Panc1 (cell line): ENCODE measurements around the gene RAB11FIP2. TPM values are rescaled to one million over a fixed set of nuclear protein-coding genes. Genes with fewer than 3 reads are reported as not detected.

Experiments
- ATAC-seq: fragments of 200-7000 bp; cut with Tn5 transposase; 2 replicates; pipeline ENCODE4 v1.9.1; 2020; ENCODE audit warnings: mild to moderate bottlenecking, moderate library complexity
- BruUV-seq: library from RNA; stranded (reverse); fragments of 400-500 nt; replicated peaks from 2 replicates; lab custom pipeline; 2021; lab: Mats Ljungman, UMichigan
- CTCF ChIA-PET: fragments of 300-600 bp; sonication (Branson Sonifier 250); formaldehyde crosslinking; loops from one replicate; lab custom pipeline; 2022; ENCODE audit warnings: antibody characterized with exemption; lab: Charles Lee
- POLR2A ChIA-PET: fragments of 300-600 bp; sonication (Branson Sonifier 250); formaldehyde crosslinking; loops from one replicate; lab custom pipeline; 2022; ENCODE audit warnings: antibody characterized with exemption; lab: Charles Lee
- DNase-seq: peaks from one replicate; pipeline ENCODE4 v3.0.0-alpha.2; 2010; ENCODE audit warnings: low read depth, low spot score
- H3K27ac ChIP-seq: 2 replicates; pipeline ENCODE4 v1.5.1; 2011; ENCODE audit warnings: mild to moderate bottlenecking, low read length, inconsistent platforms
- H3K27me3 ChIP-seq: fragments of 200-500 bp; sonication (Bioruptor generic); 2 replicates; pipeline ENCODE4 v1.6.0; 2014; ENCODE audit warnings: low read length, inconsistent platforms; ENCODE audit not compliant: control insufficient read depth, insufficient read depth
- H3K36me3 ChIP-seq: fragments of 200-500 bp; sonication (Bioruptor generic); 2 replicates; pipeline ENCODE4 v1.5.1; 2014; ENCODE audit warnings: inconsistent platforms, mild to moderate bottlenecking, low read length, moderate library complexity; ENCODE audit not compliant: control insufficient read depth, insufficient read depth
- H3K4me1 ChIP-seq: 2 replicates; pipeline ENCODE4 v1.5.1; 2011; ENCODE audit warnings: inconsistent platforms, mild to moderate bottlenecking, low read length, moderate library complexity; ENCODE audit not compliant: control insufficient read depth, insufficient read depth
- H3K4me3 ChIP-seq, 2 experiments: 2 replicates each; pipeline ENCODE4 v1.5.1; 2011 to 2012; ENCODE audit warnings: low read depth in 2 of 2, low read length in 2 of 2, mild to moderate bottlenecking in 2 of 2, inconsistent platforms in 1 of 2, moderate library complexity in 1 of 2
- H3K9me3 ChIP-seq: fragments of 200-500 bp; sonication (Bioruptor generic); 2 replicates; pipeline ENCODE4 v1.5.1; 2014; ENCODE audit warnings: low read depth, mild to moderate bottlenecking, inconsistent platforms, low read length, moderate library complexity; ENCODE audit not compliant: control insufficient read depth, insufficient read depth
- CTCF ChIP-seq: fragments of 450-650 bp; IDR thresholded peaks from 2 replicates; pipeline ENCODE4 v1.5.1; 2017; ENCODE audit warnings: mild to moderate bottlenecking
- POLR2AphosphoS5 ChIP-seq: IDR thresholded peaks from 2 replicates; pipeline ENCODE4 v1.6.1; 2012; ENCODE audit warnings: mild to moderate bottlenecking, low read depth, low read length, moderate library complexity
- REST ChIP-seq, 2 experiments: IDR thresholded peaks; 2 replicates each; pipeline ENCODE4 v1.6.1; 2011 to 2012; ENCODE audit warnings: low read depth in 2 of 2, control low read depth in 1 of 2, low read length in 1 of 2, mild to moderate bottlenecking in 1 of 2, moderate library complexity in 1 of 2; ENCODE audit not compliant: insufficient read depth in 1 of 2
- SIN3A ChIP-seq: IDR thresholded peaks from 2 replicates; pipeline ENCODE4 v1.6.1; 2012; ENCODE audit warnings: low read depth, mild to moderate bottlenecking, low read length, moderate library complexity, borderline replicate concordance; ENCODE audit not compliant: insufficient read depth
- TCF7L2 ChIP-seq: IDR thresholded peaks from 2 replicates; pipeline ENCODE4 v1.6.1; 2011; ENCODE audit warnings: mild to moderate bottlenecking, low read depth, low read length, inconsistent platforms
- in situ Hi-C: cut with HindIII; loops from 2 replicates; pipeline ENCODE4 v1.10.0; 2016; ENCODE audit warnings: low sequenced_read_pairs, low pct_unique_long_range_greater_than_20kb
- intact Hi-C: fragments of 100-400 bp; cut with micrococcal nuclease; formaldehyde crosslinking; loops from one replicate; pipeline ENCODE4 v1.10.0; 2022; ENCODE audit not compliant: unreplicated experiment
- total RNA-seq: library from RNA; stranded (reverse); gene quantifications from one replicate; pipeline ENCODE4 v1.2.1, GENCODE V29; 2021; ENCODE audit not compliant: unreplicated experiment

The RAB11FIP2 gene
- total RNA-seq, 1 experiment from 2014 or later, result 18.1 TPM

GRCh38 chr10:118036281-118036875 is 10.4 kb downstream of the RAB11FIP2 start:
- TF ChIP-seq CTCF, result no peak
- TF ChIP-seq SIN3A, result no peak
- no peak for TF ChIP-seq POLR2AphosphoS5
- no peak for TF ChIP-seq TCF7L2
- TF ChIP-seq REST (IDR thresholded peaks at IDR 0.05; ENCODE audit: insufficient read depth in 1 of 2, low read depth in 2 of 2, low read length in 1 of 2), result no peak
- no TSS peak for BruUV-seq
- H3K36me3 ChIP-seq, result peaks cover 15% of the 10 kb centered on the region
- H3K27ac ChIP-seq, result no peak overlapping the region
- no peak for ATAC-seq
- H3K4me1 ChIP-seq, result no peaks in the 10 kb centered on the region; the same call in 1 of the 2 replicates
- CTCF ChIA-PET, result no interaction called here
- no peak overlapping the region for H3K4me3 ChIP-seq
- no peaks in the 10 kb centered on the region for H3K27me3 ChIP-seq
- in situ Hi-C loops, result no loop called here
- no peak for DNase-seq
- H3K9me3 ChIP-seq, result no peaks in the 10 kb centered on the region
- POLR2A ChIA-PET, result no interaction called here
- intact Hi-C loops, result no loop called here

- Histone ChIP-seq H3K9me3 (no peaks in the 10 kb centered on the region), H3K27me3 (no peaks in the 10 kb centered on the region), H3K27ac (no peak overlapping the region), H3K4me1 (no peaks in the 10 kb centered on the region), H3K4me3 (no peak overlapping the region), H3K36me3 (peaks cover 15% of the 10 kb centered on the region)
- in situ Hi-C loops (no loop called here), intact Hi-C loops (no loop called here)
- no peak for ATAC-seq
- CTCF ChIA-PET, result no interaction called here
- BruUV-seq, result no TSS peak
- TF ChIP-seq POLR2AphosphoS5, result no peak
- TF ChIP-seq CTCF, result no peak
- TF ChIP-seq TCF7L2, result no peak
- no peak for TF ChIP-seq SIN3A
- TF ChIP-seq REST (IDR thresholded peaks at IDR 0.05; ENCODE audit: insufficient read depth in 1 of 2, low read depth in 2 of 2, low read length in 1 of 2), result no peak
- POLR2A ChIA-PET, result no interaction called here
- DNase-seq, result no peak
Measured at GRCh38 chr10:118035354-118036005, 11.3 kb downstream of the RAB11FIP2 start.
